ENCODE data around the gene CCDC83.

- TF ChIP-seq, protein P1, sequence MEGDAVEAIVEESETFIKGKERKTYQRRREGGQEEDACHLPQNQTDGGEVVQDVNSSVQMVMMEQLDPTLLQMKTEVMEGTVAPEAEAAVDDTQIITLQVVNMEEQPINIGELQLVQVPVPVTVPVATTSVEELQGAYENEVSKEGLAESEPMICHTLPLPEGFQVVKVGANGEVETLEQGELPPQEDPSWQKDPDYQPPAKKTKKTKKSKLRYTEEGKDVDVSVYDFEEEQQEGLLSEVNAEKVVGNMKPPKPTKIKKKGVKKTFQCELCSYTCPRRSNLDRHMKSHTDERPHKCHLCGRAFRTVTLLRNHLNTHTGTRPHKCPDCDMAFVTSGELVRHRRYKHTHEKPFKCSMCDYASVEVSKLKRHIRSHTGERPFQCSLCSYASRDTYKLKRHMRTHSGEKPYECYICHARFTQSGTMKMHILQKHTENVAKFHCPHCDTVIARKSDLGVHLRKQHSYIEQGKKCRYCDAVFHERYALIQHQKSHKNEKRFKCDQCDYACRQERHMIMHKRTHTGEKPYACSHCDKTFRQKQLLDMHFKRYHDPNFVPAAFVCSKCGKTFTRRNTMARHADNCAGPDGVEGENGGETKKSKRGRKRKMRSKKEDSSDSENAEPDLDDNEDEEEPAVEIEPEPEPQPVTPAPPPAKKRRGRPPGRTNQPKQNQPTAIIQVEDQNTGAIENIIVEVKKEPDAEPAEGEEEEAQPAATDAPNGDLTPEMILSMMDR (conservative IDR thresholded peaks at IDR 0.05), result no peak
- no peak for TF ChIP-seq EZH2 (IDR thresholded peaks at IDR 0.05; ENCODE audit: low read depth)
Observed at GRCh38 chr11:85835263-85835662, 19.9 kb upstream of the CCDC83 start.

All from PC-9 (cell line).